Adrenal gland (tissue), 12 donors: ENCODE data around the gene ARFGAP3. TPM values are rescaled to one million over a fixed set of nuclear protein-coding genes. Genes with fewer than 3 reads are reported as not detected.

Experiments used
- DNase-seq, 7 donors: peaks; one replicate each; pipeline ENCODE4 v3.0.0-alpha.2; 2019 to 2020
- H3K27ac ChIP-seq, 5 donors: fragments of 200-600 bp; sonication (generic) in 4 of 5; 1 replicate in 3 of 5; 2 replicates in 2 of 5; pipeline versions ENCODE4 v1.5.1 to v1.8.0; 2016 to 2020; ENCODE audit warnings: mild to moderate bottlenecking in 1 of 5
- H3K27me3 ChIP-seq: fragments of 200-600 bp; 2 replicates; pipeline ENCODE4 v1.8.0; 2021
- H3K36me3 ChIP-seq, 2 donors: fragments of 200-600 bp; replicated peaks in 1 of 2; 1 replicate in 1 of 2; 2 replicates in 1 of 2; pipeline versions ENCODE4 v1.5.1 to v1.8.0; 2018 to 2022
- H3K4me1 ChIP-seq, 2 donors: fragments of 200-600 bp; replicated peaks in 1 of 2; 1 replicate in 1 of 2; 2 replicates in 1 of 2; pipeline versions ENCODE4 v1.5.1 to v1.8.0; 2018 to 2021
- H3K4me3 ChIP-seq, 4 donors: fragments of 200-600 bp; sonication (generic) in 3 of 4; one replicate each; pipeline ENCODE4 v1.5.1; 2016 to 2018
- H3K9me3 ChIP-seq, 3 donors: fragments of 200-600 bp; sonication (generic) in 1 of 3; replicated peaks in 1 of 3; 1 replicate in 2 of 3; 2 replicates in 1 of 3; pipeline versions ENCODE4 v1.5.1 to v1.8.0; 2016 to 2021
- POLR2A ChIP-seq, 2 donors: fragments of 450-650 bp; IDR thresholded peaks; one replicate each; pipeline ENCODE4 v1.6.1; 2017; ENCODE audit warnings: antibody characterized with exemption in 2 of 2, mild to moderate bottlenecking in 2 of 2, moderate library complexity in 1 of 2
- WGBS, 4 donors: extraction: QIAGEN DNeasy Blood & Tissue Kit in 2 of 4; methylation state at CpG; one replicate each; pipeline versions ENCODE4 v1.1.5 to v1.1.7; 2013 to 2017; 5-methylcytosine and 5-hydroxymethylcytosine counted together
- intact Hi-C, 2 donors: fragments of 100-400 bp; cut with DNase I; formaldehyde crosslinking; loops; one replicate each; pipeline versions ENCODE4 v1.14.1 to v1.15.0; 2022 to 2023
- polyA plus RNA-seq, 3 donors: library from polyadenylated mRNA; stranded (reverse); fragments of 200-250 nt in 2 of 3; fragments of 350-450 nt in 1 of 3; fragmentation: Illumina TruSeq in 1 of 3; extraction: RNeasy Lipid Tissue Mini Kit (QIAGEN cat#74804) in 1 of 3; gene quantifications; one replicate each; pipeline ENCODE4 v1.2.3, GENCODE V29; 2013 to 2014
- total RNA-seq, 9 donors: library from RNA; depleted of rRNA in 4 of 9; stranded (reverse); fragments of >200 nt in 4 of 9; fragments of 120-200 nt in 1 of 9; fragmentation: NEBNext Ultra II Directional in 1 of 9; extraction: Animal tissue kit (Norgen Biotek cat#: 25700) in 1 of 9; gene quantifications; one replicate each; pipeline versions ENCODE4 v1.1.0 to v1.2.4, GENCODE V29; 2013 to 2023
- TF ChIP-seq, protein P1 (sequence below), 6 experiments: fragments of 450-650 bp in 4 of 6; fragments of 200-600 bp in 2 of 6; sonication (generic) in 1 of 6; IDR thresholded peaks; 1 replicate in 5 of 6; 2 replicates in 1 of 6; pipeline versions ENCODE4 v1.5.1 to v1.8.0; 2016 to 2021; ENCODE audit warnings: antibody characterized with exemption in 6 of 6, mild to moderate bottlenecking in 2 of 6, moderate library complexity in 1 of 6
- donor health status: healthy with polysubstance abuse.
- donor health status: Bipolar disorder and iron deficiency.
- donor health status: DM: yes; HTN: yes; CAD: no.
- donor health status: DM: no; HTN: no; CAD: no.
- donor health status: DM: no; HTN: no; CAD: no.
- donor health status: DM: yes; HTN: yes; CAD: no.

Gene ARFGAP3
- total and polyA plus RNA-seq, 12 donors = 48.7 to 268 (median 118) TPM

DNA sequence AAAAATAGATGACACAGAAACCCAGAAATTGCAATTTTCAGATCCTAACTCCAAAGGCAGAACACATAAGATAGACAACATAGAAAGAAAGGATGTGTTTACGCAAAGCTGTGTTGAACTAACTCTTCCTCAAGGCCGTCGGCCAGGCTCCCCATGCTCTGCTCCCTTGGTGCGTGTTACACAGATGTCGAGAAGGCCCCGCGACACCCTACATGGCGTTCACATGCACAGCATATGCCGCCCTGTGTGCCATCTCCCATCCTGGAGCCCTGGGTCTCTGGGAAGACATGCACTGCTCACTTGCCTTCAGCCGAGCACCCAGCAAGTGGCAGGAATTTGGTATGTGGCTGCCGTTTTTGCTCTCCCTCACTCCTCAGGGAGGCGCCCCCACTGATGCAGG, 47.0 kb upstream of the ARFGAP3 start:
- no peak overlapping the region for H3K27ac ChIP-seq
- intact Hi-C loops = no loop called here
- peaks cover 0 to 39% of the 10 kb centered on the region in 2 donors for H3K4me1 ChIP-seq
- DNase-seq = no peak
- H3K4me3 ChIP-seq = no peak overlapping the region
- no peaks in the 10 kb centered on the region for H3K27me3 ChIP-seq
- no peaks in the 10 kb centered on the region for H3K9me3 ChIP-seq
- WGBS, 4 donors = 92 to 96% (median 95%) methylated on average over 11 to 12 of the region's 12 CpGs
- H3K36me3 ChIP-seq = peaks cover 0 to 16% of the 10 kb centered on the region in 2 donors
- TF ChIP-seq POLR2A (IDR thresholded peaks at IDR 0.05) = no peak
- TF ChIP-seq, protein P1, sequence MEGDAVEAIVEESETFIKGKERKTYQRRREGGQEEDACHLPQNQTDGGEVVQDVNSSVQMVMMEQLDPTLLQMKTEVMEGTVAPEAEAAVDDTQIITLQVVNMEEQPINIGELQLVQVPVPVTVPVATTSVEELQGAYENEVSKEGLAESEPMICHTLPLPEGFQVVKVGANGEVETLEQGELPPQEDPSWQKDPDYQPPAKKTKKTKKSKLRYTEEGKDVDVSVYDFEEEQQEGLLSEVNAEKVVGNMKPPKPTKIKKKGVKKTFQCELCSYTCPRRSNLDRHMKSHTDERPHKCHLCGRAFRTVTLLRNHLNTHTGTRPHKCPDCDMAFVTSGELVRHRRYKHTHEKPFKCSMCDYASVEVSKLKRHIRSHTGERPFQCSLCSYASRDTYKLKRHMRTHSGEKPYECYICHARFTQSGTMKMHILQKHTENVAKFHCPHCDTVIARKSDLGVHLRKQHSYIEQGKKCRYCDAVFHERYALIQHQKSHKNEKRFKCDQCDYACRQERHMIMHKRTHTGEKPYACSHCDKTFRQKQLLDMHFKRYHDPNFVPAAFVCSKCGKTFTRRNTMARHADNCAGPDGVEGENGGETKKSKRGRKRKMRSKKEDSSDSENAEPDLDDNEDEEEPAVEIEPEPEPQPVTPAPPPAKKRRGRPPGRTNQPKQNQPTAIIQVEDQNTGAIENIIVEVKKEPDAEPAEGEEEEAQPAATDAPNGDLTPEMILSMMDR (IDR thresholded peaks at IDR 0.05) = no peak

DNA sequence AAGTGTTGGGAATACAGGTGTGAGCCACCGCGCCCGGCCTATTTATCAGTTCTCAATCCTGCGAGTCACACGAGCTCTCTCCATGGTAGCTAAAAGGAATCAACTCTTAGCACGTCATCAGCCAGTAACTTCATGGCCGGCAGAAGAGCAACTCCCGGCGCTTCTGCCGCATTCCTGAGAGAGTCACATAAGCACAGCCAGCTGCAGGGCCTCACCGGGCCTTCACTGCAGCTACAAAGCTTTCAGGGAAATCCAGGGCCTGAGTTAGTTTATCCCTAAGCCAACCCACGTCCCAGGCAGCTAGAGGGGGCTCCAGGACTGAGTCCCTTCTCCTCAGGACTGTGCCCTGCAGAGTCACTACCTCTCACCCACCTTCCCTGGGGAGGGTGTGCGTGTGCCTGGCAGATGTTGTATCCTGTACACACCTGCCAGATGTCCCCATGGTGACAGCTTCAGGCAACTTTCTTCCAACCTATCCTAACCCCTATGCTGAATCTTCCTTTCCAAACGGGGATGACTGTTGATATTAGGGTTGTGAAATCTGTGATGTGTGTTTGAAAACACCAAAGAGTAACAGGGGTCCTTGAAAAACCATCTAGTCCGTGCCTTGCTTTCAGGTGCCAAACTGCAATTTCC, 45.9 kb upstream of the ARFGAP3 start:
- H3K27me3 ChIP-seq = no peaks in the 10 kb centered on the region
- no peak for DNase-seq
- peaks cover 0 to 30% of the 10 kb centered on the region in 2 donors for H3K4me1 ChIP-seq
- WGBS, 4 donors = 73 to 83% (median 80%) methylated on average over 15 of the region's 15 CpGs
- H3K27ac ChIP-seq = peak overlapping the region in 2 of 5 donors; percentile 11 to 57
- H3K9me3 ChIP-seq = no peaks in the 10 kb centered on the region
- no peak for TF ChIP-seq POLR2A (IDR thresholded peaks at IDR 0.05)
- TF ChIP-seq, protein P1 (IDR thresholded peaks at IDR 0.05) = no peak
- intact Hi-C loops = no loop called here
- peaks cover 0 to 15% of the 10 kb centered on the region in 2 donors for H3K36me3 ChIP-seq
- no peak overlapping the region for H3K4me3 ChIP-seq

DNA sequence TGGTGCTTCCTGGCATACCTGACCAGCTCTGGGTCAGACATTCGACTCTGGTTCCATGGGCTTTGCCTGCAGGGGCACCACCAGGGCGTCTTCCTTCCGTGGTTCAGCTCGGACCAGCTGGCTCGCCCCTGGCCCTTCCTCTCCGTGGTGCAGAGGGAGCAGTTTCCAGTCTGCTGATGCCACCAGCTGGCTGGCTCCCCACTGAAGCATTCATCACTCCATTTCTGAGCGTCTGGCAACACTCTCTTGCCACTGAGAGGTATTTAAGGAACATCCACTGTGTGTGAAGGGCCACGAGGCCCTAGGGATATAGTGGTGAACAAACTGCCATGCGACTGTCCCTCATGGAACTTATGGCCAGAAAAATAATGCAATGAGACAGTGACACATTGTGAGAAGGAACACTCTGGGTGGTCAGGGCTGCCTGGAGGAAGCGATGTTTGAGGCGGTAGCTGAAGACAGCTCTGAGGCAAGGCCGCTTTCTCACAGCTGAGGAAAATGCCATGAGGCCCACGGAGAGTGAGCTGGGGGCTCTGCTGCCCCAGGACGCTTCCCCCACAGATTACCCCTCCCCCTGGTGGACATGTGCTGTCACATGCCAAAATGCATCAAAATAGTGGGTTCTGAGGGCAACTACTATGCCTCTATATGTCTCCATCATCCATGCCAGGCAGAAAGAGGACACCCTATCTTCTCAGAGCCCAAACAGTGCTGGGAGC, 44.9 kb upstream of the ARFGAP3 start:
- intact Hi-C loops = no loop called here
- Histone ChIP-seq H3K4me3 (no peak overlapping the region), H3K27ac (no peak overlapping the region), H3K36me3 (peaks cover 0 to 6% of the 10 kb centered on the region in 2 donors), H3K9me3 (no peaks in the 10 kb centered on the region), H3K27me3 (no peaks in the 10 kb centered on the region), H3K4me1 (peaks cover 0 to 21% of the 10 kb centered on the region in 2 donors)
- no peak for TF ChIP-seq POLR2A (IDR thresholded peaks at IDR 0.05)
- TF ChIP-seq, protein P1 (IDR thresholded peaks at IDR 0.05) = peak in 2 of 6 experiments; percentile 19 to 20
- DNase-seq = no peak
- 83 to 97% (median 87%) methylated on average over 6 to 14 of the region's 14 CpGs for WGBS, 4 donors

DNA sequence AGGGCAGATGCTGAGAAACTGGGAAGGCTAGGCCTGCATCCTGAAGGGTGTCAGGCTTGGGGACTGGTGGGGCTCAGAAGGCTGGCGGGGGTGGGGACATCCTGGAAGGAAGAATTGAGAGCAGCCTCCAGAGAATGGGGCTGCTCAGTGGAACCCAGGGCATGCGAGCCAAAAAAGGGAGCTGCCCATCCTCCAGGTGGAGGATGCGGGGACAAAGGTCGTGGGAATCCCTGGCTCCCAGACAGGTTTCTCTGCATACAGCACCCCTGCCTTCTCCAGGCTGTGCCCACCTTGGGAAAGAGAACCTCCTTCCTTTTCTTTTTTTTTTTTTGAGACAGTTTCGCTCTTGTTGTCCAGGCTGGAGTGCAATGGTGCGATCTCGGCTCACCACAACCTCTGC, 40.9 kb upstream of the ARFGAP3 start:
- H3K27ac ChIP-seq = no peak overlapping the region
- H3K4me1 ChIP-seq = peaks cover 11 to 28% of the 10 kb centered on the region in 2 donors
- no peak overlapping the region for H3K4me3 ChIP-seq
- H3K27me3 ChIP-seq = no peaks in the 10 kb centered on the region
- H3K36me3 ChIP-seq = peaks cover 0 to 6% of the 10 kb centered on the region in 2 donors
- TF ChIP-seq, protein P1 (IDR thresholded peaks at IDR 0.05) = no peak
- no peak for TF ChIP-seq POLR2A (IDR thresholded peaks at IDR 0.05)
- H3K9me3 ChIP-seq = no peaks in the 10 kb centered on the region
- intact Hi-C loops = no loop called here
- DNase-seq = no peak
- WGBS, 4 donors = 92 to 97% (median 94%) methylated on average over 7 of the region's 7 CpGs
